ENCODE data around the gene CST9L.

CST9L gene

GRCh38 chr20:23568320-23568970 is at the start of gene CST9L:
CST9L (minus strand) TSS chr20:23568484; CDS start chr20:23568450, 34 bp downstream.
- no peak for DNase-seq (ENCODE audit: low read depth in 2 of 2)

GRCh38 chr20:23614163-23614562 is 45.9 kb upstream of the CST9L start:
- no peak for DNase-seq (ENCODE audit: low read depth in 2 of 2)

- DNase-seq (ENCODE audit: low read depth in 2 of 2) = no peak
These were observed 45.4 kb upstream of the CST9L start for GRCh38 chr20:23613676-23614075.

GRCh38 chr20:23612396-23612795 is 44.1 kb upstream of the CST9L start:
- no peak for DNase-seq (ENCODE audit: low read depth in 2 of 2)

GRCh38 chr20:23609486-23610109 is 41.3 kb upstream of the CST9L start:
- no peak for DNase-seq (ENCODE audit: low read depth in 2 of 2)

GRCh38 chr20:23608251-23608846 is 40.1 kb upstream of the CST9L start:
- DNase-seq (ENCODE audit: low read depth in 2 of 2) = no peak

- no peak for DNase-seq (ENCODE audit: low read depth in 2 of 2)
These were observed 39.4 kb upstream of the CST9L start for GRCh38 chr20:23607497-23608245.

GRCh38 chr20:23606652-23607049 is 38.4 kb upstream of the CST9L start:
- DNase-seq (ENCODE audit: low read depth in 2 of 2) = peak; percentile 20 to 66

GRCh38 chr20:23605867-23606651 is 37.8 kb upstream of the CST9L start, which contains the start of gene CST9:
CST9 (minus strand) TSS chr20:23605917; CDS start chr20:23605864, 53 bp downstream.
- DNase-seq (ENCODE audit: low read depth in 2 of 2) = no peak

- no peak for DNase-seq (ENCODE audit: low read depth in 2 of 2)
These were observed 36.0 kb upstream of the CST9L start for GRCh38 chr20:23604306-23604705.

GRCh38 chr20:23603321-23603720 is 35.0 kb upstream of the CST9L start:
- DNase-seq (ENCODE audit: low read depth in 2 of 2) = no peak

- DNase-seq (ENCODE audit: low read depth in 2 of 2) = no peak
These were observed 34.4 kb upstream of the CST9L start for GRCh38 chr20:23602699-23603098.

- DNase-seq (ENCODE audit: low read depth in 2 of 2) = no peak
These were observed 34.0 kb upstream of the CST9L start for GRCh38 chr20:23602241-23602640.

- no peak for DNase-seq (ENCODE audit: low read depth in 2 of 2)
These were observed 33.4 kb upstream of the CST9L start for GRCh38 chr20:23601715-23602114.

- no peak for DNase-seq (ENCODE audit: low read depth in 2 of 2)
These were observed 30.2 kb upstream of the CST9L start for GRCh38 chr20:23598481-23598880.

GRCh38 chr20:23596579-23597250 is 28.4 kb upstream of the CST9L start:
- DNase-seq (ENCODE audit: low read depth in 2 of 2) = no peak

GRCh38 chr20:23595941-23596340 is 27.7 kb upstream of the CST9L start:
- DNase-seq (ENCODE audit: low read depth in 2 of 2) = no peak

GRCh38 chr20:23588434-23589403 is 20.4 kb upstream of the CST9L start:
- no peak for DNase-seq (ENCODE audit: low read depth in 2 of 2)

GRCh38 chr20:23587631-23588030 is 19.3 kb upstream of the CST9L start:
- no peak for DNase-seq (ENCODE audit: low read depth in 2 of 2)
